GM12878 (cell line): Measurements from ENCODE around the gene PCDH15. TPM values are rescaled to one million over a fixed set of nuclear protein-coding genes. Genes with fewer than 3 reads are reported as not detected.

Experiments used
- ATAC-seq: fragments of 200-7000 bp; cut with Tn5 transposase; 3 replicates; pipeline ENCODE4 v1.9.1; 2020; ENCODE audit warnings: mild to moderate bottlenecking, moderate library complexity
- BruUV-seq: library from RNA; stranded (reverse); fragments of 400-500 nt; replicated peaks from 2 replicates; lab custom pipeline; 2021; lab: Mats Ljungman, UMichigan
- CTCF ChIA-PET: fragments of 300-600 bp; sonication (Branson Sonifier 250); formaldehyde crosslinking; extraction: SDS; loops from one replicate; lab custom pipeline; 2021; ENCODE audit warnings: inconsistent platforms; lab: Yijun Ruan, JAX
- POLR2A ChIA-PET: fragments of 350-600 bp; formaldehyde crosslinking; extraction: SDS; loops from one replicate; lab custom pipeline; 2021; ENCODE audit warnings: inconsistent platforms; lab: Charles Lee
- RAD21 ChIA-PET: fragments of 300-600 bp; sonication (Branson Sonifier 250); formaldehyde crosslinking; loops from one replicate; lab custom pipeline; 2023; ENCODE audit warnings: antibody characterized with exemption; ENCODE audit not compliant: unreplicated experiment; lab: Charles Lee
- SMC1A ChIA-PET: fragments of 300-600 bp; sonication (Branson Sonifier 250); formaldehyde crosslinking; loops from one replicate; lab custom pipeline; 2023; ENCODE audit not compliant: unreplicated experiment, uncharacterized antibody; lab: Charles Lee
- DNase-seq: peaks from one replicate; pipeline ENCODE4 v3.0.0-alpha.2; 2011; ENCODE audit warnings: low read depth, low spot score
- FAIRE-seq: peaks from 3 replicates; lab custom pipeline; 2011; peaks lifted over from hg19 to GRCh38; lab: Jason Lieb, UNC
- H2AFZ ChIP-seq: 2 replicates; pipeline ENCODE4 v1.6.0; 2011; ENCODE audit warnings: low read depth, low read length, control low read depth; ENCODE audit not compliant: control insufficient read depth
- H3K27ac ChIP-seq: 2 replicates; pipeline ENCODE4 v1.5.1; 2011; ENCODE audit warnings: control low read depth; ENCODE audit not compliant: control insufficient read depth, insufficient read depth
- H3K27me3 ChIP-seq, 2 experiments: replicated peaks in 1 of 2; 2 replicates each; pipeline versions ENCODE4 v1.6.0 to v1.6.1; 2011; ENCODE audit warnings: low read length in 1 of 2; ENCODE audit not compliant: control insufficient read depth in 2 of 2, insufficient read depth in 2 of 2
- H3K36me3 ChIP-seq, 2 experiments: 2 replicates each; pipeline ENCODE4 v1.5.1; 2011; ENCODE audit warnings: low read length in 1 of 2; ENCODE audit not compliant: control insufficient read depth in 2 of 2, insufficient read depth in 2 of 2
- H3K4me1 ChIP-seq: 2 replicates; pipeline ENCODE4 v1.6.1; 2011; ENCODE audit warnings: mild to moderate bottlenecking, low read length, moderate library complexity, mixed read lengths; ENCODE audit not compliant: control insufficient read depth, insufficient read depth
- H3K4me2 ChIP-seq: 2 replicates; pipeline ENCODE4 v1.6.0; 2011; ENCODE audit warnings: control low read depth; ENCODE audit not compliant: control insufficient read depth, insufficient read depth
- H3K4me3 ChIP-seq: fragments of 200-600 bp; sonication (generic); 2 replicates; pipeline ENCODE4 v1.5.1; 2016
- H3K79me2 ChIP-seq: 2 replicates; pipeline ENCODE4 v1.6.0; 2011; ENCODE audit warnings: low read length; ENCODE audit not compliant: control insufficient read depth, insufficient read depth
- H3K9ac ChIP-seq: 2 replicates; pipeline ENCODE4 v1.8.0; 2011; ENCODE audit warnings: low read length, control low read depth, mixed read lengths; ENCODE audit not compliant: control insufficient read depth, insufficient read depth
- H3K9me3 ChIP-seq: replicated peaks from 3 replicates; pipeline ENCODE4 v1.5.1; 2011; ENCODE audit warnings: mild to moderate bottlenecking, low read length; ENCODE audit not compliant: control insufficient read depth, insufficient read depth
- H4K20me1 ChIP-seq: 2 replicates; pipeline ENCODE4 v1.6.0; 2011; ENCODE audit not compliant: control insufficient read depth, insufficient read depth
- CBFB ChIP-seq: IDR thresholded peaks from 2 replicates; pipeline ENCODE4 v1.6.1; 2016; ENCODE audit warnings: antibody characterized with exemption, low read depth
- CHD2 ChIP-seq: IDR thresholded peaks from 2 replicates; pipeline ENCODE4 v1.6.1; 2011; ENCODE audit warnings: low read depth, low read length, improper control_type of control experiment, borderline replicate concordance
- MEF2A ChIP-seq: IDR thresholded peaks from 2 replicates; pipeline ENCODE4 v1.6.1; 2011; ENCODE audit warnings: low read depth, mild to moderate bottlenecking, low read length, moderate library complexity; ENCODE audit not compliant: insufficient read depth
- PAX5 ChIP-seq: IDR thresholded peaks from 2 replicates; pipeline ENCODE4 v1.6.1; 2011; ENCODE audit warnings: low read depth, low read length, borderline replicate concordance
- PML ChIP-seq: IDR thresholded peaks from 2 replicates; pipeline ENCODE4 v1.6.1; 2012; ENCODE audit warnings: low read length, inconsistent platforms
- RELB ChIP-seq: fragments of 450-650 bp; IDR thresholded peaks from 2 replicates; pipeline ENCODE4 v1.6.1; 2017; ENCODE audit warnings: low read depth, mild to moderate bottlenecking, moderate library complexity
- SKIL ChIP-seq: fragments of 450-650 bp; IDR thresholded peaks from 2 replicates; pipeline ENCODE4 v1.6.1; 2017; ENCODE audit warnings: mild to moderate bottlenecking, low read depth, inconsistent platforms; ENCODE audit not compliant: poor library complexity, severe bottlenecking
- SMAD5 ChIP-seq: IDR thresholded peaks from 2 replicates; pipeline ENCODE4 v1.6.1; 2016; ENCODE audit warnings: antibody characterized with exemption, low read depth
- SPI1 ChIP-seq: IDR thresholded peaks from 2 replicates; pipeline ENCODE4 v1.6.1; 2011; ENCODE audit warnings: low read depth, mild to moderate bottlenecking, low read length, moderate library complexity, borderline replicate concordance; ENCODE audit not compliant: insufficient read depth
- WRNIP1 ChIP-seq: IDR thresholded peaks from 2 replicates; pipeline ENCODE4 v1.6.1; 2011; ENCODE audit warnings: low read depth, low read length, improper control_type of control experiment, borderline replicate concordance
- ZNF24 ChIP-seq: fragments of 450-650 bp; IDR thresholded peaks from 2 replicates; pipeline ENCODE4 v1.6.1; 2017; ENCODE audit warnings: antibody characterized with exemption, mild to moderate bottlenecking
- WGBS: methylation state at CpG from one replicate; pipeline ENCODE4 v1.1.6; 2016; ENCODE audit warnings: low lambda C conversion rate; ENCODE audit not compliant: insufficient replicate concordance, insufficient coverage; ENCODE audit errors: missing lambda C conversion rate; 5-methylcytosine and 5-hydroxymethylcytosine counted together
- in situ Hi-C: fragments of 300-500 bp; cut with MboI; formaldehyde crosslinking; loops from 9 replicates; pipeline ENCODE4 v1.14.3; 2018; ENCODE audit warnings: mixed read lengths
- intact Hi-C: fragments of 100-400 bp; cut with micrococcal nuclease; formaldehyde crosslinking; loops from one replicate; pipeline ENCODE4 v1.14.2; 2022; ENCODE audit not compliant: unreplicated experiment
- polyA plus RNA-seq, 11 experiments: library from polyadenylated mRNA; depleted of rRNA in 4 of 11; unstranded in 6 of 11; stranded (reverse) in 5 of 11; fragments of >200 nt; fragmentation: Nextera tagmentation in 4 of 11; fragmentation: Illumina TruSeq in 1 of 11; extraction: Ambion mirVana in 4 of 11; extraction: Trizol in 1 of 11; gene quantifications; 1 replicate in 1 of 11; 2 replicates in 10 of 11; pipeline versions ENCODE4 v1.2.1 to v1.2.3, GENCODE V29; 2011 to 2016; ENCODE audit warnings: inconsistent platforms in 2 of 11, missing spikeins in 2 of 11, low read depth in 1 of 11
- total RNA-seq, 4 experiments: library from RNA; depleted of rRNA in 3 of 4; stranded (reverse); fragments of >200 nt in 3 of 4; fragmentation: Illumina TruSeq in 1 of 4; extraction: Trizol in 1 of 4; gene quantifications; 2 replicates each; pipeline versions ENCODE4 v1.2.1 to v1.2.3, GENCODE V29; 2013 to 2021
- TF ChIP-seq, protein P1 (sequence below): IDR thresholded peaks from 2 replicates; pipeline ENCODE4 v1.6.1; 2012; ENCODE audit warnings: mild to moderate bottlenecking, low read depth, low read length

The PCDH15 gene
- total and polyA plus RNA-seq, 10 of the 15 experiments (the other 5 are each of a cell fraction or from before 2014, with no cell fraction given) = 0.03 to 0.52 (median 0.07) TPM; not detected in 6

DNA sequence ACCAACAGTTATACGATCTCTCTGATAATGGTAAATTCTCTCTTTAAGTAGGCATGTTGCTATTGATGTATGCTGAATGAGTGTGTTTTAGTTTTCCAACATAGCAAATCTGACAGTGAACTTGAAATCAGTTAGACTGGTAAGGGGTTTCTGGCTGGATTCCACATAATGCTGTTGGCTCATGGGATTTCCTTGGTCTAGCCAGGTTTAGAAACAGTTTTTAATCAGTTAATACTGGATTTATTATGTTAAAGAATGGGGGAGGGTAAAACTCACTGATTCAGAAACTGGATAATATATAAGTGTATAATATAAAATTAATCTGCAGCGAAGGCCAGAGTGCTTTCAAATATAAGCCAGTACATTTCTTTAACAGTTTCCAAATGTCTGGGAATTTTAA is 55.6 kb downstream of the PCDH15 start:
- no peak for DNase-seq
- Histone ChIP-seq H3K4me1 (no peaks in the 10 kb centered on the region), H3K9me3 (no peaks in the 10 kb centered on the region), H3K4me2 (no peak overlapping the region), H3K36me3 (no peaks in the 10 kb centered on the region), H3K9ac (no peak overlapping the region), H3K27ac (no peak overlapping the region), H4K20me1 (no peaks in the 10 kb centered on the region), H2AFZ (no peak overlapping the region), H3K79me2 (no peaks in the 10 kb centered on the region), H3K27me3 (no peaks in the 10 kb centered on the region), H3K4me3 (no peak overlapping the region)
- WGBS = 25% methylated on average over 2 of the region's 2 CpGs
- in situ Hi-C loops = no loop called here
- intact Hi-C loops = no loop called here
- SMC1A ChIA-PET = no interaction called here
- FAIRE-seq = no peak
- BruUV-seq = no TSS peak
- RAD21 ChIA-PET = no interaction called here
- TF ChIP-seq, protein P1, sequence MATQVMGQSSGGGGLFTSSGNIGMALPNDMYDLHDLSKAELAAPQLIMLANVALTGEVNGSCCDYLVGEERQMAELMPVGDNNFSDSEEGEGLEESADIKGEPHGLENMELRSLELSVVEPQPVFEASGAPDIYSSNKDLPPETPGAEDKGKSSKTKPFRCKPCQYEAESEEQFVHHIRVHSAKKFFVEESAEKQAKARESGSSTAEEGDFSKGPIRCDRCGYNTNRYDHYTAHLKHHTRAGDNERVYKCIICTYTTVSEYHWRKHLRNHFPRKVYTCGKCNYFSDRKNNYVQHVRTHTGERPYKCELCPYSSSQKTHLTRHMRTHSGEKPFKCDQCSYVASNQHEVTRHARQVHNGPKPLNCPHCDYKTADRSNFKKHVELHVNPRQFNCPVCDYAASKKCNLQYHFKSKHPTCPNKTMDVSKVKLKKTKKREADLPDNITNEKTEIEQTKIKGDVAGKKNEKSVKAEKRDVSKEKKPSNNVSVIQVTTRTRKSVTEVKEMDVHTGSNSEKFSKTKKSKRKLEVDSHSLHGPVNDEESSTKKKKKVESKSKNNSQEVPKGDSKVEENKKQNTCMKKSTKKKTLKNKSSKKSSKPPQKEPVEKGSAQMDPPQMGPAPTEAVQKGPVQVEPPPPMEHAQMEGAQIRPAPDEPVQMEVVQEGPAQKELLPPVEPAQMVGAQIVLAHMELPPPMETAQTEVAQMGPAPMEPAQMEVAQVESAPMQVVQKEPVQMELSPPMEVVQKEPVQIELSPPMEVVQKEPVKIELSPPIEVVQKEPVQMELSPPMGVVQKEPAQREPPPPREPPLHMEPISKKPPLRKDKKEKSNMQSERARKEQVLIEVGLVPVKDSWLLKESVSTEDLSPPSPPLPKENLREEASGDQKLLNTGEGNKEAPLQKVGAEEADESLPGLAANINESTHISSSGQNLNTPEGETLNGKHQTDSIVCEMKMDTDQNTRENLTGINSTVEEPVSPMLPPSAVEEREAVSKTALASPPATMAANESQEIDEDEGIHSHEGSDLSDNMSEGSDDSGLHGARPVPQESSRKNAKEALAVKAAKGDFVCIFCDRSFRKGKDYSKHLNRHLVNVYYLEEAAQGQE = no peak
- TF ChIP-seq SPI1 (no peak), CHD2 (no peak), RELB (no peak), PAX5 (no peak), WRNIP1 (no peak), ZNF24 (no peak), MEF2A (no peak), SMAD5 (no peak), SKIL (no peak), CBFB (no peak), PML (no peak)
- CTCF ChIA-PET = no interaction called here
- ATAC-seq = no peak
- POLR2A ChIA-PET = no interaction called here
